H9 (cell line): ENCODE results near the gene MSANTD2. TPM values are rescaled to one million over a fixed set of nuclear protein-coding genes. Genes with fewer than 3 reads are reported as not detected.

Experiments
- DNase-seq: peaks from one replicate; pipeline ENCODE4 v3.0.0-alpha.2; 2017
- H2AFZ ChIP-seq: one replicate; pipeline ENCODE4 v1.6.1; 2013; ENCODE audit warnings: mild to moderate bottlenecking, low read length, control low read depth, moderate library complexity
- H2AK5ac ChIP-seq: 2 replicates; pipeline ENCODE4 v1.6.1; 2013; ENCODE audit warnings: low read length, control low read depth, mixed read lengths; ENCODE audit not compliant: insufficient read length
- H2BK120ac ChIP-seq: one replicate; pipeline ENCODE4 v1.6.1; 2013; ENCODE audit warnings: low read depth, mild to moderate bottlenecking, low read length, control low read depth, inconsistent platforms; ENCODE audit not compliant: poor library complexity, severe bottlenecking
- H2BK12ac ChIP-seq: 2 replicates; pipeline ENCODE4 v1.6.1; 2013; ENCODE audit warnings: low read length, control low read depth, mixed read lengths, low read depth; ENCODE audit not compliant: insufficient read length
- H2BK15ac ChIP-seq: 2 replicates; pipeline ENCODE4 v1.6.1; 2013; ENCODE audit warnings: low read depth, low read length, control low read depth
- H2BK20ac ChIP-seq: one replicate; pipeline ENCODE4 v1.6.1; 2013; ENCODE audit warnings: low read depth, mild to moderate bottlenecking, low read length, control low read depth, inconsistent platforms; ENCODE audit not compliant: poor library complexity, severe bottlenecking
- H2BK5ac ChIP-seq: 2 replicates; pipeline ENCODE4 v1.6.1; 2013; ENCODE audit warnings: low read length, control low read depth, mixed read lengths; ENCODE audit not compliant: insufficient read length
- H3K14ac ChIP-seq: 2 replicates; pipeline ENCODE4 v1.6.1; 2013; ENCODE audit warnings: low read length, control low read depth; ENCODE audit not compliant: insufficient read depth
- H3K18ac ChIP-seq: 2 replicates; pipeline ENCODE4 v1.6.1; 2013; ENCODE audit warnings: low read depth, mild to moderate bottlenecking, mixed read lengths, low read length, control low read depth; ENCODE audit not compliant: insufficient read length
- H3K23ac ChIP-seq: 2 replicates; pipeline ENCODE4 v1.6.1; 2013; ENCODE audit warnings: low read length, control low read depth, mixed read lengths, low read depth; ENCODE audit not compliant: insufficient read length
- H3K23me2 ChIP-seq: 2 replicates; pipeline ENCODE4 v1.6.1; 2013; ENCODE audit warnings: low read depth, mild to moderate bottlenecking, mixed read lengths, low read length, control low read depth; ENCODE audit not compliant: insufficient read length, poor library complexity, severe bottlenecking
- H3K27ac ChIP-seq: 2 replicates; pipeline ENCODE4 v1.5.1; 2013; ENCODE audit warnings: low read length, control low read depth, mixed read lengths, low read depth; ENCODE audit not compliant: insufficient read length
- H3K27me3 ChIP-seq: 2 replicates; pipeline ENCODE4 v1.6.1; 2013; ENCODE audit warnings: low read length, control low read depth, inconsistent platforms; ENCODE audit not compliant: insufficient read depth
- H3K4ac ChIP-seq: 2 replicates; pipeline ENCODE4 v1.6.1; 2013; ENCODE audit warnings: low read depth, mild to moderate bottlenecking, control low read depth, inconsistent platforms, low read length, moderate library complexity
- H3K4me1 ChIP-seq: 2 replicates; pipeline ENCODE4 v1.6.1; 2013; ENCODE audit warnings: low read length, control low read depth, inconsistent platforms; ENCODE audit not compliant: insufficient read depth
- H3K4me2 ChIP-seq: 2 replicates; pipeline ENCODE4 v1.6.1; 2013; ENCODE audit warnings: low read length, control low read depth, mixed read lengths; ENCODE audit not compliant: insufficient read length, insufficient read depth
- H3K56ac ChIP-seq: 2 replicates; pipeline ENCODE4 v1.6.1; 2013; ENCODE audit warnings: low read depth, mild to moderate bottlenecking, mixed read lengths, low read length, control low read depth; ENCODE audit not compliant: insufficient read length
- H3K79me1 ChIP-seq: 2 replicates; pipeline ENCODE4 v1.6.1; 2013; ENCODE audit warnings: low read depth, mild to moderate bottlenecking, moderate library complexity, low read length, control low read depth, inconsistent platforms; ENCODE audit not compliant: insufficient read depth, poor library complexity, severe bottlenecking
- H3K79me2 ChIP-seq: 2 replicates; pipeline ENCODE4 v1.6.1; 2013; ENCODE audit warnings: low read length, control low read depth, inconsistent platforms; ENCODE audit not compliant: insufficient read depth
- H3K9ac ChIP-seq: 2 replicates; pipeline ENCODE4 v1.6.1; 2013; ENCODE audit warnings: low read length, control low read depth, mixed read lengths; ENCODE audit not compliant: insufficient read length; ENCODE audit errors: extremely low read depth
- H3K9me3 ChIP-seq: one replicate; pipeline ENCODE4 v1.6.1; 2013; ENCODE audit warnings: low read depth, low read length, inconsistent platforms; ENCODE audit not compliant: control insufficient read depth
- H3T11ph ChIP-seq: one replicate; pipeline ENCODE4 v1.6.1; 2013; ENCODE audit warnings: mild to moderate bottlenecking, low read length, control low read depth, inconsistent platforms
- H4K20me1 ChIP-seq: one replicate; pipeline ENCODE4 v1.6.1; 2013; ENCODE audit not compliant: control insufficient read depth, insufficient read length, insufficient read depth
- H4K5ac ChIP-seq: 2 replicates; pipeline ENCODE4 v1.6.1; 2013; ENCODE audit warnings: low read depth, mild to moderate bottlenecking, mixed read lengths, low read length, control low read depth; ENCODE audit not compliant: insufficient read length
- H4K8ac ChIP-seq: replicated peaks from 2 replicates; pipeline ENCODE4 v1.6.1; 2013; ENCODE audit warnings: low read length, control low read depth, mixed read lengths, low read depth; ENCODE audit not compliant: insufficient read length
- H4K91ac ChIP-seq: 2 replicates; pipeline ENCODE4 v1.6.1; 2013; ENCODE audit warnings: low read depth, mild to moderate bottlenecking, moderate library complexity, mixed read lengths, low read length, control low read depth; ENCODE audit not compliant: insufficient read length
- H3K27ac Mint-ChIP-seq, 3 experiments: 2 replicates in 2 of 3; 3 replicates in 1 of 3; pipeline ENCODE4 v1.8.0; 2020 to 2021; ENCODE audit warnings: mixed read lengths in 3 of 3, mild to moderate bottlenecking in 1 of 3, moderate library complexity in 1 of 3
- H3K27me3 Mint-ChIP-seq: 2 replicates; pipeline ENCODE4 v1.8.0; 2021; ENCODE audit warnings: low read depth, mild to moderate bottlenecking, moderate library complexity, mixed read lengths
- H3K36me3 Mint-ChIP-seq, 3 experiments: 2 replicates in 2 of 3; 3 replicates in 1 of 3; pipeline ENCODE4 v1.8.0; 2020 to 2021; ENCODE audit warnings: low read depth in 3 of 3, mixed read lengths in 3 of 3; ENCODE audit not compliant: insufficient read depth in 1 of 3
- H3K4me1 Mint-ChIP-seq, 2 experiments: 2 replicates each; pipeline ENCODE4 v1.8.0; 2020; ENCODE audit warnings: mixed read lengths in 2 of 2
- H3K4me3 Mint-ChIP-seq, 2 experiments: 2 replicates in 1 of 2; 3 replicates in 1 of 2; pipeline ENCODE4 v1.8.0; 2020 to 2021; ENCODE audit warnings: mild to moderate bottlenecking in 2 of 2, mixed read lengths in 2 of 2, moderate library complexity in 1 of 2
- H3K9me3 Mint-ChIP-seq, 2 experiments: 2 replicates in 1 of 2; 3 replicates in 1 of 2; pipeline ENCODE4 v1.8.0; 2020; ENCODE audit warnings: mild to moderate bottlenecking in 2 of 2, mixed read lengths in 2 of 2, moderate library complexity in 1 of 2
- CTCF ChIP-seq: fragments of 200-600 bp; sonication (generic); conservative IDR thresholded peaks from 3 replicates; pipeline ENCODE4 v1.8.0; 2021; ENCODE audit warnings: antibody characterized with exemption, mild to moderate bottlenecking
- WGBS: extraction: QIAGEN DNeasy Blood & Tissue Kit; methylation state at CpG from one replicate; pipeline ENCODE4 v1.1.7; 2013; ENCODE audit warnings: missing lambda C conversion rate, low lambda C conversion rate, mixed read lengths; ENCODE audit not compliant: insufficient read length; ENCODE audit errors: extremely low coverage; 5-methylcytosine and 5-hydroxymethylcytosine counted together
- total RNA-seq: library from RNA; stranded (reverse); gene quantifications from 2 replicates; pipeline ENCODE4 v1.2.1, GENCODE V29; 2021

MSANTD2 gene
- total RNA-seq, 1 experiment from 2014 or later, result 18.1 TPM

DNA sequence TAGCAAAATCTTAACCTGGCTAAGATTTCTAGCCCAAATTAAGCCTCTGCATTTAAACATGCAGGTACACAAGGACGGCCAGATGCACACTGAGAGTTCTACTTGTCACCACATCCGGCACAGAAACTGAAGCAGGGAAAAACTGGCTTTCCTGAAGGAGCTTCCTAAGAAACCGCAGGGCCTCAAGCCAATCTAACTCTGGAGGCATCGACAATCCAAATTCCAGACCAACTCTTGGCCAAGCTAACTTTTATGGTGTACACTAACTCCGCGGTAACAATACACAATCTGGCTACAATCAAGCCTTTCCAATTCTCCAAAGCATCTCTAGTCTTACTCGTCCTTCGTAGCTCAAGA is 1.2 kb downstream of the MSANTD2 start:
- TF ChIP-seq CTCF, result no peak
- H3K23me2 ChIP-seq, result peaks cover 5% of the 10 kb centered on the region
- Mint-ChIP-seq H3K4me1 (peaks cover 29 to 39% of the 10 kb centered on the region in 2 experiments), H3K27ac (peak overlapping the region; percentile 88 to 98 (median 91); a peak in 6 of 7 replicates), H3K9me3 (no peaks in the 10 kb centered on the region), H3K36me3 (no peaks in the 10 kb centered on the region), H3K4me3 (peak overlapping the region; percentile 86 to 87), H3K27me3 (peaks cover 1% of the 10 kb centered on the region; the same call in 1 of the 2 replicates)
- H3K27me3 ChIP-seq, result no peaks in the 10 kb centered on the region
- no peaks in the 10 kb centered on the region for H3K9me3 ChIP-seq
- peaks cover 2% of the 10 kb centered on the region; the same call in 1 of the 2 replicates for H3K4me1 ChIP-seq
- no peak overlapping the region for H2AK5ac ChIP-seq
- H4K8ac ChIP-seq, result no peak overlapping the region
- H3K4me2 ChIP-seq, result peak overlapping the region; percentile 96
- H2BK15ac ChIP-seq, result no peak overlapping the region
- no CpG with 5 or more reads among the region's 8 CpGs for WGBS
- no peaks in the 10 kb centered on the region for H4K20me1 ChIP-seq
- no peak overlapping the region for H3T11ph ChIP-seq
- peak overlapping the region; percentile 78; the same call in 1 of the 2 replicates for H3K14ac ChIP-seq
- H2BK120ac ChIP-seq, result no peak overlapping the region
- H3K79me2 ChIP-seq, result peaks cover 29% of the 10 kb centered on the region; the same call in 1 of the 2 replicates
- H3K56ac ChIP-seq, result no peak overlapping the region
- H3K23ac ChIP-seq, result no peak overlapping the region
- no peak overlapping the region for H3K4ac ChIP-seq
- DNase-seq, result no peak
- peak overlapping the region; percentile 96 for H3K9ac ChIP-seq
- H2BK5ac ChIP-seq, result no peak overlapping the region
- H3K79me1 ChIP-seq, result peaks cover 2% of the 10 kb centered on the region
- peak overlapping the region; percentile 2 for H3K18ac ChIP-seq
- H4K5ac ChIP-seq, result no peak overlapping the region
- H3K27ac ChIP-seq, result no peak overlapping the region
- no peak overlapping the region for H2AFZ ChIP-seq
- H4K91ac ChIP-seq, result no peak overlapping the region
- H2BK12ac ChIP-seq, result no peak overlapping the region
- no peak overlapping the region for H2BK20ac ChIP-seq
